ENCODE measurements around the gene LSM3. TPM values are rescaled to one million over a fixed set of nuclear protein-coding genes. Genes with fewer than 3 reads are reported as not detected.

LSM3 gene
- total and polyA plus RNA-seq, 9 of the 15 experiments (the other 6 are each of a cell fraction or from before 2014, with no cell fraction given), result 33.8 to 203 (median 61.2) TPM

DNA sequence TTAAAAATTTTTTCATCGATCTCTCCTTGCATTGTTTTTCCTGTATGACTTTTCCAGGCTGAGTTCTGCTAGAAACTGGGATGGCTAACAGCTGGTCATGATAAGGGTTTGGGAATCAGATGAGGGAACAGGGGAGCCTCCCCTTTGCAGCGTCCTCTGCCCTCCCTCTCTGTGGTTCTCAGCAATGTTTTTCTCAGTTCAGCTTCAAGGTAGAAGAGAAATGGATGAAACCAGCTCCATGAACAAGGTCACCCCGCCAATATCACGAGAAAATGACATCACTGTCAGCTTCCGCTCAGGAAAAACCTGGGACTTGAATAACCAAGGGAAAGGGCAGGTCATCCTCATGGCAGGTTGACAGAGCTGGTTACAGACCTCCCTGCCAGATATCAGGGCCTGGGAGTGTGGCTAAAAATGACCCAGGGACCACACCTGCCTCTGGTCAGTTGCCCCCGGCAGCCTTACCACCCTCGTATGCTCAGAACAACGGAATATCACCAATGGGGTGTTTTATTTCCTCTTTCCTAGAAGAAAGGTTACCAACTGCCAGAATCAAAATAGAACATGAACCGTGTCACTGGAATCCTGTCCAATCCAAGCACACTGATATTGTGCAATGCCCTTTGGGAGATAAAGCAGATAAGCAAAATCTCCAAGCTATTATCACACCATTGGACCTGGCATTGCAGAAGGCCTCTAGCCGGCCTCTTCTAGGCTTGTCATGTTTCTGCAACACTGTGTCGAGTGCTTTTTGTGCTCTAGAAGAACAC lies 26.1 kb downstream of the LSM3 start (continued):
- TF ChIP-seq POLR2AphosphoS2 (IDR thresholded peaks at IDR 0.05; ENCODE audit: low read length) (no peak), ZKSCAN8 (CRISPR knock-in tag; IDR thresholded peaks at IDR 0.05) (no peak), ATF7 (IDR thresholded peaks at IDR 0.05) (peak; percentile 92), LCOR (CRISPR knock-in tag; IDR thresholded peaks at IDR 0.05) (peak; percentile 90), XRCC3 (IDR thresholded peaks at IDR 0.05) (no peak), SRSF3 (IDR thresholded peaks at IDR 0.05; ENCODE audit: insufficient read depth, low read length) (no peak), DIDO1 (tag; IDR thresholded peaks at IDR 0.05; ENCODE audit: low read depth) (no peak), PRMT5 (CRISPR knock-in tag; IDR thresholded peaks at IDR 0.05) (no peak), RBM17 (IDR thresholded peaks at IDR 0.05; ENCODE audit: borderline replicate concordance, low read depth, low read length) (no peak), POLR2B (IDR thresholded peaks at IDR 0.05; ENCODE audit: low read depth, partially characterized antibody) (no peak), ZC3H8 (IDR thresholded peaks at IDR 0.05) (no peak), SAFB2 (IDR thresholded peaks at IDR 0.05; ENCODE audit: borderline replicate concordance, low read depth, low read length, severe bottlenecking) (no peak), NFATC3 (IDR thresholded peaks at IDR 0.05) (no peak; the same call in 1 of the 2 replicates), EGR1 (conservative IDR thresholded peaks at IDR 0.05) (no peak), KLF13 (tag; IDR thresholded peaks at IDR 0.05; ENCODE audit: borderline replicate concordance, low read depth) (no peak), NONO (IDR thresholded peaks at IDR 0.05; ENCODE audit: low read depth in 2 of 2, low read length in 1 of 2) (no peak), ZNF143 (CRISPR knock-in tag; IDR thresholded peaks at IDR 0.05) (no peak), ZNF77 (CRISPR knock-in tag; IDR thresholded peaks at IDR 0.05) (no peak)
- TF ChIP-seq, protein P1, sequence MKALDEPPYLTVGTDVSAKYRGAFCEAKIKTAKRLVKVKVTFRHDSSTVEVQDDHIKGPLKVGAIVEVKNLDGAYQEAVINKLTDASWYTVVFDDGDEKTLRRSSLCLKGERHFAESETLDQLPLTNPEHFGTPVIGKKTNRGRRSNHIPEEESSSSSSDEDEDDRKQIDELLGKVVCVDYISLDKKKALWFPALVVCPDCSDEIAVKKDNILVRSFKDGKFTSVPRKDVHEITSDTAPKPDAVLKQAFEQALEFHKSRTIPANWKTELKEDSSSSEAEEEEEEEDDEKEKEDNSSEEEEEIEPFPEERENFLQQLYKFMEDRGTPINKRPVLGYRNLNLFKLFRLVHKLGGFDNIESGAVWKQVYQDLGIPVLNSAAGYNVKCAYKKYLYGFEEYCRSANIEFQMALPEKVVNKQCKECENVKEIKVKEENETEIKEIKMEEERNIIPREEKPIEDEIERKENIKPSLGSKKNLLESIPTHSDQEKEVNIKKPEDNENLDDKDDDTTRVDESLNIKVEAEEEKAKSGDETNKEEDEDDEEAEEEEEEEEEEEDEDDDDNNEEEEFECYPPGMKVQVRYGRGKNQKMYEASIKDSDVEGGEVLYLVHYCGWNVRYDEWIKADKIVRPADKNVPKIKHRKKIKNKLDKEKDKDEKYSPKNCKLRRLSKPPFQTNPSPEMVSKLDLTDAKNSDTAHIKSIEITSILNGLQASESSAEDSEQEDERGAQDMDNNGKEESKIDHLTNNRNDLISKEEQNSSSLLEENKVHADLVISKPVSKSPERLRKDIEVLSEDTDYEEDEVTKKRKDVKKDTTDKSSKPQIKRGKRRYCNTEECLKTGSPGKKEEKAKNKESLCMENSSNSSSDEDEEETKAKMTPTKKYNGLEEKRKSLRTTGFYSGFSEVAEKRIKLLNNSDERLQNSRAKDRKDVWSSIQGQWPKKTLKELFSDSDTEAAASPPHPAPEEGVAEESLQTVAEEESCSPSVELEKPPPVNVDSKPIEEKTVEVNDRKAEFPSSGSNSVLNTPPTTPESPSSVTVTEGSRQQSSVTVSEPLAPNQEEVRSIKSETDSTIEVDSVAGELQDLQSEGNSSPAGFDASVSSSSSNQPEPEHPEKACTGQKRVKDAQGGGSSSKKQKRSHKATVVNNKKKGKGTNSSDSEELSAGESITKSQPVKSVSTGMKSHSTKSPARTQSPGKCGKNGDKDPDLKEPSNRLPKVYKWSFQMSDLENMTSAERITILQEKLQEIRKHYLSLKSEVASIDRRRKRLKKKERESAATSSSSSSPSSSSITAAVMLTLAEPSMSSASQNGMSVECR (CRISPR knock-in tag; IDR thresholded peaks at IDR 0.05), result no peak
- TF ChIP-seq, protein P2, sequence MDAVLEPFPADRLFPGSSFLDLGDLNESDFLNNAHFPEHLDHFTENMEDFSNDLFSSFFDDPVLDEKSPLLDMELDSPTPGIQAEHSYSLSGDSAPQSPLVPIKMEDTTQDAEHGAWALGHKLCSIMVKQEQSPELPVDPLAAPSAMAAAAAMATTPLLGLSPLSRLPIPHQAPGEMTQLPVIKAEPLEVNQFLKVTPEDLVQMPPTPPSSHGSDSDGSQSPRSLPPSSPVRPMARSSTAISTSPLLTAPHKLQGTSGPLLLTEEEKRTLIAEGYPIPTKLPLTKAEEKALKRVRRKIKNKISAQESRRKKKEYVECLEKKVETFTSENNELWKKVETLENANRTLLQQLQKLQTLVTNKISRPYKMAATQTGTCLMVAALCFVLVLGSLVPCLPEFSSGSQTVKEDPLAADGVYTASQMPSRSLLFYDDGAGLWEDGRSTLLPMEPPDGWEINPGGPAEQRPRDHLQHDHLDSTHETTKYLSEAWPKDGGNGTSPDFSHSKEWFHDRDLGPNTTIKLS (IDR thresholded peaks at IDR 0.05; ENCODE audit: borderline replicate concordance, low read depth), result no peak
- TF ChIP-seq, protein P3, sequence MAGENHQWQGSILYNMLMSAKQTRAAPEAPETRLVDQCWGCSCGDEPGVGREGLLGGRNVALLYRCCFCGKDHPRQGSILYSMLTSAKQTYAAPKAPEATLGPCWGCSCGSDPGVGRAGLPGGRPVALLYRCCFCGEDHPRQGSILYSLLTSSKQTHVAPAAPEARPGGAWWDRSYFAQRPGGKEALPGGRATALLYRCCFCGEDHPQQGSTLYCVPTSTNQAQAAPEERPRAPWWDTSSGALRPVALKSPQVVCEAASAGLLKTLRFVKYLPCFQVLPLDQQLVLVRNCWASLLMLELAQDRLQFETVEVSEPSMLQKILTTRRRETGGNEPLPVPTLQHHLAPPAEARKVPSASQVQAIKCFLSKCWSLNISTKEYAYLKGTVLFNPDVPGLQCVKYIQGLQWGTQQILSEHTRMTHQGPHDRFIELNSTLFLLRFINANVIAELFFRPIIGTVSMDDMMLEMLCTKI (IDR thresholded peaks at IDR 0.05; ENCODE audit: partially characterized antibody), result no peak

Data from K562 (cell line).